OCI-LY3 (cell line): Measurements from ENCODE around the gene GTF2H1.

Experiments used
- EZH2phosphoT487 ChIP-seq: fragments of 200-600 bp; shearing (Covaris generic); IDR thresholded peaks from 2 replicates; pipeline ENCODE4 v1.6.1; 2018; ENCODE audit warnings: antibody characterized with exemption, mixed run types, low read depth
- TF ChIP-seq, protein P1 (sequence below): fragments of 200-600, 300-600 bp; sonication (generic); IDR thresholded peaks from 2 replicates; pipeline ENCODE4 v1.5.1; 2014; ENCODE audit warnings: antibody characterized with exemption, low read length, low read depth

DNA sequence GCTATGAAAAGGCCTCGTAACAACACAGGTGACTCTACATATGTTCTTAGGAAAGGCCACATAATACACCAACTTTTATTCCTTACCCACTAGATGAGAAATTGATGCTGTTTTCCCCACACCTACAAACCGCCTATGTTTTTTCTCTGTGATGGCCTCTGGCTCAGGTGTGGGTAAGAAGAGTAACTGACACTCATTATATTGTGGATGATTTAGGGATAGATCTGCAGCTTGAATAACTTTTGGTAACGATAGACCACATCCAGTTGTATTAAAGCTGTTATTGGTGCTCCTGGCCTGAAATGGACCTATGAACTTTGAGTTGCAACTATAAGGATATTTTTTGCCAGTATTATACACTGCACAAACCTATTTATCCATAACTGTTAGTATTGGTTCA is 75.6 kb downstream of the GTF2H1 start:
- TF ChIP-seq, protein P1, sequence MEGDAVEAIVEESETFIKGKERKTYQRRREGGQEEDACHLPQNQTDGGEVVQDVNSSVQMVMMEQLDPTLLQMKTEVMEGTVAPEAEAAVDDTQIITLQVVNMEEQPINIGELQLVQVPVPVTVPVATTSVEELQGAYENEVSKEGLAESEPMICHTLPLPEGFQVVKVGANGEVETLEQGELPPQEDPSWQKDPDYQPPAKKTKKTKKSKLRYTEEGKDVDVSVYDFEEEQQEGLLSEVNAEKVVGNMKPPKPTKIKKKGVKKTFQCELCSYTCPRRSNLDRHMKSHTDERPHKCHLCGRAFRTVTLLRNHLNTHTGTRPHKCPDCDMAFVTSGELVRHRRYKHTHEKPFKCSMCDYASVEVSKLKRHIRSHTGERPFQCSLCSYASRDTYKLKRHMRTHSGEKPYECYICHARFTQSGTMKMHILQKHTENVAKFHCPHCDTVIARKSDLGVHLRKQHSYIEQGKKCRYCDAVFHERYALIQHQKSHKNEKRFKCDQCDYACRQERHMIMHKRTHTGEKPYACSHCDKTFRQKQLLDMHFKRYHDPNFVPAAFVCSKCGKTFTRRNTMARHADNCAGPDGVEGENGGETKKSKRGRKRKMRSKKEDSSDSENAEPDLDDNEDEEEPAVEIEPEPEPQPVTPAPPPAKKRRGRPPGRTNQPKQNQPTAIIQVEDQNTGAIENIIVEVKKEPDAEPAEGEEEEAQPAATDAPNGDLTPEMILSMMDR = no peak
- no peak for TF ChIP-seq EZH2phosphoT487
